ENCODE measurements around the gene SKOR2. TPM values are rescaled to one million over a fixed set of nuclear protein-coding genes. Genes with fewer than 3 reads are reported as not detected.
A peak's percentile ranks its signal among the peaks of the same experiment; 100 is the strongest.

The SKOR2 gene
- total and polyA plus RNA-seq, 9 of the 15 experiments (the other 6 are each of a cell fraction or from before 2014, with no cell fraction given), result not detected

DNA sequence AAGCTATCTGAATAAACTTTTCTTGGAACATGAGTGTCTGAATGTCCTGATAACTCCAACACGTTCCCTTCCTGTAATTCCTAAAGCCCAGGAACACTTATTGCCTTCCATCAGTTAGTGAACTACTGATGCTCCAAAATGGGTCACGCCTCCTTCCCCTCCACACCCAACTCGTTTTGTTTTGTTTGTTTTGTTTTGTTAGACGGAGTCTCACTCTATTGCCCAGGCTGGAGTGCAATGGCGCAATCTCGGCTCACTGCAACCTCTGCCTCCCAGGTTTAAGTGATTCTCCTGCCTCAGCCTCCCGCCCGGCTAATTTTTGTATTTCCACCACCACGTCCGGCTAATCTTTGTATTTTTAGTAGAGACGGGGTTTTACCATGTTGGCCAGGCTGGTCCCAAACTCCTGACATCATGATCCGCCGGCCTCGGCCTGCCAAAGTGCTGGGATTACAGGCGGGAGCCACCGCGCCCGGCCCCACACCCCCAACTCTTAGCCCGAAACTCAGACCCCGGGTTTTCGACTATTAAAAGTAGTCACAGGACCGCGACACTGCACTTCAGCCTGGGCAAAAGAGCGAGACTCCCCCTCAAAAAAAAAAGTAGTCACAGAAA, 76.1 kb downstream of the SKOR2 start:
- Histone ChIP-seq H3K9me3 (replicated peaks; ENCODE audit: control insufficient read depth, insufficient read depth, low read depth, low read length) (no peaks in the 10 kb centered on the region), H3K27me3 (ENCODE audit: control insufficient read depth in 2 of 2, insufficient read depth in 2 of 2, low read length in 2 of 2) (no peaks in the 10 kb centered on the region), H3K9ac (ENCODE audit: insufficient read depth in 1 of 2, low read depth in 2 of 2, low read length in 2 of 2) (peak overlapping the region; percentile 90 to 96), H3K9me1 (ENCODE audit: control insufficient read depth, insufficient read depth, low read length) (no peaks in the 10 kb centered on the region), H3K36me3 (ENCODE audit: control insufficient read depth, insufficient read depth, low read length) (no peaks in the 10 kb centered on the region; the same call in 2 of the 3 replicates), H2AFZ (ENCODE audit: low read depth, low read length) (peak overlapping the region; percentile 86), H3K79me2 (ENCODE audit: control insufficient read depth, insufficient read depth, low read length) (peaks cover 55% of the 10 kb centered on the region), H3K4me3 (peak overlapping the region; percentile 97), H3K4me1 (replicated peaks in 1 of 2; ENCODE audit: control insufficient read depth in 2 of 2, insufficient read depth in 2 of 2, low read length in 2 of 2) (peaks cover 0 to 16% of the 10 kb centered on the region in 2 experiments; a peak in 4 of 5 replicates), H3K27ac (ENCODE audit: extremely low read depth, low read depth, low read length) (peak overlapping the region; percentile 85), H3K4me2 (ENCODE audit: insufficient read depth, low read length) (peak overlapping the region; percentile 83), H4K20me1 (replicated peaks; ENCODE audit: control insufficient read depth, insufficient read depth, low read length) (0 out of 2 replicates have a peak, but pooled peaks cover 9% of the 10 kb centered on the region)
- DNase-seq (ENCODE audit: extremely low read depth in 1 of 4, low spot score in 3 of 4) (no peak), FAIRE-seq (no peak), ATAC-seq (peak; percentile 46)
- CTCF ChIA-PET (ENCODE audit: low intra/inter-chr PET ratio), result no interaction called here
- WGBS (ENCODE audit: insufficient coverage, low coverage, missing lambda C conversion rate), result 1% methylated on average over 23 of the region's 24 CpGs
- in situ Hi-C loops (cut with MboI) (no loop called here), intact Hi-C loops (cut with micrococcal nuclease) (no loop called here)
- no TSS peak for BruUV-seq (replicated peaks)
- POLR2A ChIA-PET, result interaction anchor here (1.1 kb wide), 1 partner anchor 26 kb away, joined by 3 read pairs; the partner anchor contains the start of gene HDHD2
- TF ChIP-seq ZNF124 (CRISPR knock-in tag; IDR thresholded peaks at IDR 0.05) (no peak), SAFB2 (IDR thresholded peaks at IDR 0.05; ENCODE audit: borderline replicate concordance, low read depth, low read length, severe bottlenecking) (no peak), ATF1 (CRISPR knock-in tag; IDR thresholded peaks at IDR 0.05) (no peak), ATF1 (tag; IDR thresholded peaks at IDR 0.05) (no peak), ZFX (CRISPR knock-in tag; IDR thresholded peaks at IDR 0.05) (no peak), ZNF766 (CRISPR knock-in tag; conservative IDR thresholded peaks at IDR 0.05) (no peak), ZSCAN29 (IDR thresholded peaks at IDR 0.05) (no peak)
- TF ChIP-seq, protein P1, sequence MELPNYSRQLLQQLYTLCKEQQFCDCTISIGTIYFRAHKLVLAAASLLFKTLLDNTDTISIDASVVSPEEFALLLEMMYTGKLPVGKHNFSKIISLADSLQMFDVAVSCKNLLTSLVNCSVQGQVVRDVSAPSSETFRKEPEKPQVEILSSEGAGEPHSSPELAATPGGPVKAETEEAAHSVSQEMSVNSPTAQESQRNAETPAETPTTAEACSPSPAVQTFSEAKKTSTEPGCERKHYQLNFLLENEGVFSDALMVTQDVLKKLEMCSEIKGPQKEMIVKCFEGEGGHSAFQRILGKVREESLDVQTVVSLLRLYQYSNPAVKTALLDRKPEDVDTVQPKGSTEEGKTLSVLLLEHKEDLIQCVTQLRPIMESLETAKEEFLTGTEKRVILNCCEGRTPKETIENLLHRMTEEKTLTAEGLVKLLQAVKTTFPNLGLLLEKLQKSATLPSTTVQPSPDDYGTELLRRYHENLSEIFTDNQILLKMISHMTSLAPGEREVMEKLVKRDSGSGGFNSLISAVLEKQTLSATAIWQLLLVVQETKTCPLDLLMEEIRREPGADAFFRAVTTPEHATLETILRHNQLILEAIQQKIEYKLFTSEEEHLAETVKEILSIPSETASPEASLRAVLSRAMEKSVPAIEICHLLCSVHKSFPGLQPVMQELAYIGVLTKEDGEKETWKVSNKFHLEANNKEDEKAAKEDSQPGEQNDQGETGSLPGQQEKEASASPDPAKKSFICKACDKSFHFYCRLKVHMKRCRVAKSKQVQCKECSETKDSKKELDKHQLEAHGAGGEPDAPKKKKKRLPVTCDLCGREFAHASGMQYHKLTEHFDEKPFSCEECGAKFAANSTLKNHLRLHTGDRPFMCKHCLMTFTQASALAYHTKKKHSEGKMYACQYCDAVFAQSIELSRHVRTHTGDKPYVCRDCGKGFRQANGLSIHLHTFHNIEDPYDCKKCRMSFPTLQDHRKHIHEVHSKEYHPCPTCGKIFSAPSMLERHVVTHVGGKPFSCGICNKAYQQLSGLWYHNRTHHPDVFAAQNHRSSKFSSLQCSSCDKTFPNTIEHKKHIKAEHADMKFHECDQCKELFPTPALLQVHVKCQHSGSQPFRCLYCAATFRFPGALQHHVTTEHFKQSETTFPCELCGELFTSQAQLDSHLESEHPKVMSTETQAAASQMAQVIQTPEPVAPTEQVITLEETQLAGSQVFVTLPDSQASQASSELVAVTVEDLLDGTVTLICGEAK (IDR thresholded peaks at IDR 0.05), result no peak
- TF ChIP-seq, protein P1 (CRISPR knock-in tag; IDR thresholded peaks at IDR 0.05), result no peak
- TF ChIP-seq, protein P2, sequence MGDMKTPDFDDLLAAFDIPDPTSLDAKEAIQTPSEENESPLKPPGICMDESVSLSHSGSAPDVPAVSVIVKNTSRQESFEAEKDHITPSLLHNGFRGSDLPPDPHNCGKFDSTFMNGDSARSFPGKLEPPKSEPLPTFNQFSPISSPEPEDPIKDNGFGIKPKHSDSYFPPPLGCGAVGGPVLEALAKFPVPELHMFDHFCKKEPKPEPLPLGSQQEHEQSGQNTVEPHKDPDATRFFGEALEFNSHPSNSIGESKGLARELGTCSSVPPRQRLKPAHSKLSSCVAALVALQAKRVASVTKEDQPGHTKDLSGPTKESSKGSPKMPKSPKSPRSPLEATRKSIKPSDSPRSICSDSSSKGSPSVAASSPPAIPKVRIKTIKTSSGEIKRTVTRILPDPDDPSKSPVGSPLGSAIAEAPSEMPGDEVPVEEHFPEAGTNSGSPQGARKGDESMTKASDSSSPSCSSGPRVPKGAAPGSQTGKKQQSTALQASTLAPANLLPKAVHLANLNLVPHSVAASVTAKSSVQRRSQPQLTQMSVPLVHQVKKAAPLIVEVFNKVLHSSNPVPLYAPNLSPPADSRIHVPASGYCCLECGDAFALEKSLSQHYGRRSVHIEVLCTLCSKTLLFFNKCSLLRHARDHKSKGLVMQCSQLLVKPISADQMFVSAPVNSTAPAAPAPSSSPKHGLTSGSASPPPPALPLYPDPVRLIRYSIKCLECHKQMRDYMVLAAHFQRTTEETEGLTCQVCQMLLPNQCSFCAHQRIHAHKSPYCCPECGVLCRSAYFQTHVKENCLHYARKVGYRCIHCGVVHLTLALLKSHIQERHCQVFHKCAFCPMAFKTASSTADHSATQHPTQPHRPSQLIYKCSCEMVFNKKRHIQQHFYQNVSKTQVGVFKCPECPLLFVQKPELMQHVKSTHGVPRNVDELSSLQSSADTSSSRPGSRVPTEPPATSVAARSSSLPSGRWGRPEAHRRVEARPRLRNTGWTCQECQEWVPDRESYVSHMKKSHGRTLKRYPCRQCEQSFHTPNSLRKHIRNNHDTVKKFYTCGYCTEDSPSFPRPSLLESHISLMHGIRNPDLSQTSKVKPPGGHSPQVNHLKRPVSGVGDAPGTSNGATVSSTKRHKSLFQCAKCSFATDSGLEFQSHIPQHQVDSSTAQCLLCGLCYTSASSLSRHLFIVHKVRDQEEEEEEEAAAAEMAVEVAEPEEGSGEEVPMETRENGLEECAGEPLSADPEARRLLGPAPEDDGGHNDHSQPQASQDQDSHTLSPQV (IDR thresholded peaks at IDR 0.05), result no peak
